Loucy (cell line): Measurements from ENCODE around the gene ZNF800.

ENCODE experiments used
- CTCF ChIP-seq: fragments of 200-600 bp; sonication (generic); conservative IDR thresholded peaks from 2 replicates; pipeline ENCODE4 v1.5.1; 2014; ENCODE audit warnings: mild to moderate bottlenecking, antibody characterized with exemption, low read length
- EZH2phosphoT487 ChIP-seq: fragments of 200-600 bp; IDR thresholded peaks from 2 replicates; pipeline ENCODE4 v1.6.1; 2018; ENCODE audit warnings: antibody characterized with exemption, mild to moderate bottlenecking, moderate library complexity, borderline replicate concordance

- TF ChIP-seq CTCF (no peak), EZH2phosphoT487 (no peak)
Observed at GRCh38 chr7:127411176-127411575, 18.7 kb upstream of the ZNF800 start.
